NCI-H2196 treated with DMSO at 0.1 percent for 48 hours (cell line): ENCODE data around the gene PDLIM7.
A peak's percentile ranks its signal among the peaks of the same experiment; 100 is the strongest.
"Not testable (repeated sequence)": the region's sequence is repeated elsewhere in the genome, so short reads cannot be mapped to it uniquely, and the experiment has no call there.

ENCODE experiments used
- DNase-seq: peaks from one replicate; lab custom pipeline; 2025; ENCODE audit not compliant: unreplicated experiment; lab: John Stamatoyannopoulos, UW

PDLIM7 gene

DNA sequence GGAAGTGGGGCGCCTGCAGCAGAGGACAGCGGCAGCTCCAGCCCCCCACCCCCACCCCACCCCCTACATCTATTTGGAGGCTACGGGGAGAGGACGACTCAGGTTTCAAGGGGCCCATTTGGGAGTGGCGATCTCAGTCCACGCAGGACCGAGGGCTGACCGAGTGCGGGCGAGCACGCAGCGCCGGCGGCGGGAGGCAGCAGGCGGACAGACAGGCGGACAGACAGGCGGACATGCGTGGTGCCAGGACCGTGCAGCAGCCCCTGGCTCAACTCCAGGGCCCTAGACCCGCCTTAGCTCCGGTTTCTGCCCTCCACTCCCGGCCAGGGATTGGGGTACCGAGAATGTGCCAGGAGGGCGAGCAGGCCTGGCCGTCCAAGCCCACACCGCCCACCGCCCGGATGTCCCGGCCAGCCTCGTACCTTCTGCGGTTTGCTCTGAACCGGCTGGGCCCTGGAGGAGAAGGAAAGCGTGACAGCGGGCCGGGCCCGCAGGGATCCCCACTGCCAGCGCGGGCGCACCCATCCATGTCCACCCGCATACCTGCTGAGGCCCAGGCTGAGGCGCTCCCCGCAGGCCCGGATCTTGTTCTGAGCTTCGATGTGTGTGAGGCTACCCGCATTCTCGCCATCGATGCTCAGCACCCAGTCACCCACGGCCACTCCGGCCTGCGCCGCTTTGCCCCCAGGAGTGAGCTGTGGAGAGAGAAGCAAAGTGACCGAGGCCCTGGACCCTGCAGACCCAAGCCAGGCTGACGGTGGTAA is 5.2 kb downstream of the PDLIM7 start:
- no peak for DNase-seq

DNA sequence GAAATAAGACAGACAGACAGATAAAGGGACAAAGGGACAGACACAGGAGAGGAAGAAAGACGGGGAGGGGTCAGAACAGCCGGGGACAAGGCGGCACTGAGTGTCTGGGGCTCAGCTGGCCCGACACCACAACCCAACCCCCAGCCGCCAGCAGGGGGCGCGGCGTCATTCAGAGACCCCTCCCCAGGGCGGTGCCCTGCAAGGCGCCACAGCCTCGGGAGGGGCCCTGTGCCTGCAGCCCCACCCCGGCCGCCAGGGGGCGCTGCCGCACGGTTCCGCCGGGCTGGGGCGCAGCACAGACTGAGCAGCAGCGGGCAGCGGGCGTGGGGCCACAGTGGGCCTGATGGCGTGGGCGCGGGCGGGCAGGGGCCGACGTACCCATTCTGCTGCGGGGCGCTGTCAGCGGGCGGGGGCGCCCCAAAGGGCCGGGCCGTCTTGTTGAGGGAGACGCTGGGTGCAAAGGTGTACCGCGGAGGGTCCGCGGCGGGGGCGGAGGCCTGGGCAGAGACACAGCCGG is 5.9 kb downstream of the PDLIM7 start:
- DNase-seq = no peak

DNA sequence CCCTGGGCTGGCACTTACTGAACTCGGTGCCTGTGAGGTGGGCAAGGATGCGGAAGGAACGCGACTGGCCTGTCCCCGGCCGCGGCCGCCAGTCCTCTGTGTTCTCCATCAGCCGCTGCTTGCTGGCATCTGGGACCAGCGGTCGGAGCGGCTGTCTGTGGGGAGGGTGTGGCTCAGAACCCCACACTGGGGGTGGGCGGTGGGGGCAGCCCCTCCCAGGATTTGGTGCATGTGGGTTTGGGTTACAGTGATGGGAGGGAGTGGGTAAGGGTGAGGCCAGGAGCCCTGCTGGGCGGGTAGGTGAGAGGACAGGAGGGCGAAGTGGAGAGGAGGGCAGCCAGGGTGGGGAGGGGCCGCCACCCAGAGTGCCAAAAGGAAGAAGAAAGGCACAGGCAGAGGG is 6.4 kb downstream of the PDLIM7 start:
- DNase-seq = no peak

DNA sequence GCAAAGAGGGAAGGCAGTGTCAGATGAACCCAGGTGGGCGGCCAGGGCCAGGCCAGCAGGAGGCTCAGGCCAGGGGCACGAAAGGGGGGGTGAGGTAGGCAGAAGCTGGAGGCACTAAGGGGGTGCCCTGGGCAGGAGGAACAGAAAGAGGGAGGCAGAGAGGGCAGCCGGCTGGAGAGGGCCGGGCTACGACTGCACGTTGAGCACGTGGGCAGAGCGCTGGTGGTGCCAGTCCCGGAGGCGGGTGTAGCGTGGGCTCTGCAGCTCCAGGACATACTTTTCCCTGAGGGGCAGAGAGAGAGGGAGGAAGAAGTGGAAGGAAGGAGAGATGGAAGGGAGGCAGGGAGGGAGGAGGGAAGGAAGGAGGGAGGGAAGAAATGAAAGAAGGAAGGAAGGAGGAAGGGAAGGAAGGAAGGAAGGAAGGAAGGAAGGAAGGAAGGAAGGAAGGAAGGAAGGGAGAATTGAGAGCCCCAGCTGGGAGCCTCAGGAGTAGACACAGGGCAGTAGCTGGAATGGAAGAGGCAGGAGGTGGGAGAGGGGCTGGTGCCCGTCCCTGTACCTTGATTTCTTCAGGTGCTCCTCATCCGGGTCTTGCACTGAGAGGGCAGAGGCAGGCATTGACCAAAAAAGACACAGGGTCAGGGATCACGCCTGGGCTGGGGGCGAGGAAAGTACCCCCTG is 7.0 kb downstream of the PDLIM7 start:
- DNase-seq = no peak

DNA sequence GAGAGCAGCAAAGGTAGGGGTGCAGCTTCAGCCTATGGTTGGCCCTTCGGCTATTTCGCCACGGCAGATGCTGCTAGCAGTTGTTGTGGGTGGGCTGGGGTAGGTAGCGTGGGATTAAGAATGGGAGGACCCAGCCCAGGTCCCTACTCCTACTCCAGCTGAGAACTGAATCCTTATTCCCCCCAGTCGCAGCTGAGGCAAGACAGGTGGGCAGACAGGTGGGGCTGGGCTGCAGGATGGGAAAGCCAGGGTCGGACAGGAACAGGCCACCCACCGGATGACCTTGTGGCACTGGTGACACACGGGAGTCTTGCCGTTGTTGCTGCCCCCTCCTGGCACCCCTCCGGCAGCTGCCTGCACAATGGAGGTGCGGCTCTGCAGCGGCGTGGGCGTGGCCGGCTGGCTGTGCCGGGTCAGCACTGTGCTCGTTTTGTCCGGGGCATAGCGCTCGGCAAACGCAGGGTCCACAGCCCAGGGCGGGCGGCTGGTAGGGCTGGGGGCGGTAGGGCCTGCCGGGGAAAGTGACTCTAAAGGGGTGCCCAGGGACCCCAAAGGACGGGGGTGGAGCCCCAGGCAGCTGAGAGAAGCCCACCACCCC is 8.2 kb downstream of the PDLIM7 start:
- no peak for DNase-seq

GRCh38 chr5:177487975-177488374 is 9.4 kb downstream of the PDLIM7 start:
- DNase-seq = no peak

GRCh38 chr5:177487144-177487543 is 10.3 kb downstream of the PDLIM7 start:
- DNase-seq = no peak

DNA sequence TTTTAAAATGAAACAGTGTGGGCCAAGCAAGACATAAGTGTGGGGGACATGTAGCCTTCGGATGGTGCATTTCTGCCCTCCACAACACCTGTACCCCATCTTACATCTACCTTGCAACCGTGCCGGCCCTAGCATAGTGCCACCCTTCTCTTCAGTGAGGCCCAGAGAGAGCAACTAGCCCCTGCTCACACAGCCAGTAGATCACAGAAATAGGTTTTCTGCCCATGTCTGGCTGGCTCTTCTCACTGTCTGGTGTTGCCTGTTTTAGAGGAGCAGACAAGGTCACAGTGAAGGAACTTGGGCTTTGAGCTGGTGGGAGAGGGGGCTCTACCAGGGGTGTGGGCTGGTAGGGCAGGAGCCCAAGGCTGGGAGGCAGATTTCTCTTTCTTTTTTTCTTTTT is 11.1 kb downstream of the PDLIM7 start:
- no peak for DNase-seq

DNA sequence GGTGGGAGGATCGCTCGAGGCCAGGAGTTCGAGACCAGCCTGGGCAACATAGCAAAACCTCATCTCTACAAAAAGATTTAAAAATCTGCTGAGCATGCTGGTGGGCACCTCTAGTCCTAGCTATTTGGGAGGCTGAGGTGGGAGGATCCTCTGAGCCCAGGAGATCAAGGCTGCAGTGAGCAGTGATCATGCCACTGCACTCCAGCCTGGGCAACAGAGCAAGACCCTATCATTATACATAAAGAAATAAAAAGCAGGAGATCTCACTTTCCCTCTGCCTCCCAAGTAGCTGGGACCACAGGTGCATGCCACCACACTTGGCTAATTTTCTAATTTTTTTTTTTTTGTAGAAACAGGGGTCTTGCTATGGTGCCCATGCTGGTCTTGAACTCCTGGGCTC is 11.7 kb downstream of the PDLIM7 start:
- DNase-seq = not testable (repeated sequence)

DNA sequence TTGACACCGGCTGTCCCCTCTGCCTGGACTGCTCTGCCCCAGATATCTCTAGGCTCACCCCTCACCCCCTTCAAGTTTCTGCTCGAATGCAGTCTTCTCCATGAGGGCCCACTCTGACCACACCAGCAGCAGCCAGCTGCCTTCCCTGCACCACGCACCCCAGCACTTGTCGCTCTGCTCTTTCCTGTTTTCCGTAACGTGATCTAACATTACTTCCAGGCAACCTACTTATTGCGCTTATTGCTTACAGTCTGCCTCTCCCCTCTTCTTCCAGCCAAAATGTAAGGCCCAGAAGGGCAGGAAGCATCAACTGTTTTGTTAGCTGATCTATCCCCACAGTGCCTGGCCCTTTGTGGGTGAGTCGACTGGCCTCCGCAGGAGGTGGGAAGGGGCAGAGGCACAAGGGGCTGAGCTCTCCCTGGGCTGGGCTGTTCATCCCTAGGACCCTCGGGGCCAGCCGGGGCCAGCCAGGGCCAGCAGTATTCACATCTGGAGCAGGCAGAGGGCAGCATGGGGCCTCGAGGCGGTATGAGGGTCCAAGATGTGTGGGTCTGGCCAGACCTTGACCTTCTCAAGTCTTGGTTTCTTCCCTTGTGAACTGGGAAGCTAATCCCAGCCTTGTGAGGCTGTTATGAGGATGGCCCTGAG is 12.4 kb downstream of the PDLIM7 start:
- DNase-seq = no peak

- DNase-seq = no peak
Measured at GRCh38 chr5:177483994-177484901, 13.2 kb downstream of the PDLIM7 start.

GRCh38 chr5:177483042-177483441 is 14.4 kb downstream of the PDLIM7 start:
- no peak for DNase-seq

GRCh38 chr5:177482359-177482795 is 15.0 kb downstream of the PDLIM7 start:
- no peak for DNase-seq

GRCh38 chr5:177479774-177480173 is 17.6 kb downstream of the PDLIM7 start:
- DNase-seq = no peak

DNA sequence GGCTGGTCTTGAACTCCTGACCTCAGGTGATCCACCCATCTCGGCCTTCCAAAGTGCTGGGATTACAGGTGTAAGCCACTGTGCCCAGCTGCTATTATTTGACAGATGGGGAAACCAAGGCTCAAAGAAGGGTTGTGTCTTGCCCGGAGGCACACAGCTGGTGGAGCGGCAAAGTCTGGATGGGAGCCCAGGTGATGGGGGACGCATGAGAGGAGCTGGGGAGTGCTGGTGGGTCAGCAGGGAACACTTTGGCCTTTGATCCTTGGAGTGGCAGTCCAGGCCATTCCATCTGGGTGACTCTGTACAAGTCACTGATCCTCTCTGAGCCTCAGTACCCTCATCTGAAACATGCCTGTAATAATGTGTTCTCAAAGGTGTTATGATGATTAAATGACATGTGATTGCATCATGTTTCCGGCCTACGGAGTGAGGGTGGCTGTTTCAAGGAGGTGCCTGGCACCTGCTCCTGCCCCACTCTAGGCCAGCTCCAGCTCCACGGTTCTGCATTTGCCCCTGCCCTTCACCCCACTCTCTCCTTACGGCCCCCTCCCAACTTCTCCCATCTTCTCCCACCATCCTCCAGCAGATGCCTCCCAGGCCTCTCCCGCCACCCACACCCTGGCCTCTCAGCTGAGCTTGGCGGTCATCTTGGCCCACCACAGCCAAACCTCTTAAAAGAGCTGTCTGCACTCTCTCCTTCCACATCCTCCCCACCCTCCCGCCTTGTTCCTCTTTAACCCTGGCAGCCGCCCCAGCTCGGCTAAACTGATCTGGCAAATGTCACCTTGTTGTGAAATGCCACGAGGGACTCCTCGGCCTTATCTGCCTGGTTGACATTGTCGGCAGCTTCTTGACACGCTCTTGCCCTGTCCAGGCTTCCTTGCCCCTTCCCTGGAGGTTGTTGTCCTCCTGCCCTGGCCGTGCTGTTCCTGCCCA is 18.4 kb downstream of the PDLIM7 start:
- DNase-seq = peak; percentile 57

DNA sequence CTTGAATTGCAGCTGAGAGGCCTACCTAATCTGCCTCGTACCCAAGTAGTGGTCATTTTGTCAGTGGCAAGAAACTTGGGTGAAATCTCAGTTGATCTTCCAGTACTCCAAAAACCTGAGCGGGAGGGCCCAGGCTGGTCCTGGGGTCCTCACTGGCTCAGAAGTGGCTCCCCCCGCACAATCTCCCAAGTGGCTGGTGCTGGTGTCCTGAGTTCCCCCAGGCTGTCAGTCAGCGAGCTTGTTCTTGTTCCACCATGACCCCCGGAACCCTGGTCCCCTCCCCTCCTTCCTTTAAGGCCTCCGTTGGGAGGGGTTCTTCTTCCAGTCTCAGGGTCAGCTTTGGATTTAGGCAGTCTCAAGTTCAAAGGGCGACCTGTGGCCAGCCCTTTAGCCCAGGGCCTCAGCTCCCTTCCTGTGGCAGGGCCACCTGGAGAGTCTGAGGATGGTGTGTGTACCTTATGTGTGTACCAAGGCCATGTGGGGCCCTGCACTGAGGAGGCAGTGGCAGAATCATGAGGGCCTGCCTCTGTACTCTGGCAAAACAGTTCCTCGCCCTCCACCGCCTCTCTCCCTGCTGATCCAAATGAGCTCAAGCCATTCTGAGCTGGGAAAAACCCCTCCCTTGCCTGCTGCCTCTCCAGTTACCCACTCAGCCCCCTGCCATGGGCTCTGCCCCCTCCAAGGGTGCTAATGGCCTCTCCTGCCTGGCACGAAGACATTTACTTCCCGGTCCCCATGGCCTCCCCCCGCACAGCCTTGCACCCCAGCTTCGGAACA is 19.5 kb downstream of the PDLIM7 start:
- DNase-seq = no peak

- DNase-seq = no peak
Measured at GRCh38 chr5:177476531-177477233, 20.7 kb downstream of the PDLIM7 start.
